K562 (cell line): ENCODE results near the gene DCST1. TPM values are rescaled to one million over a fixed set of nuclear protein-coding genes. Genes with fewer than 3 reads are reported as not detected.

Experiments used
- ATF7 ChIP-seq: fragments of 450-650 bp; IDR thresholded peaks from 2 replicates; pipeline ENCODE4 v1.7.1; 2014; ENCODE audit warnings: mild to moderate bottlenecking, moderate library complexity
- CBX8 ChIP-seq: fragments of 200-600 bp; sonication (generic); IDR thresholded peaks from 2 replicates; pipeline ENCODE4 v1.6.1; 2012; ENCODE audit warnings: borderline replicate concordance, mixed run types, low read depth, mild to moderate bottlenecking, moderate library complexity, mixed read lengths, low read length, control low read depth, inconsistent platforms; ENCODE audit not compliant: poor library complexity, severe bottlenecking; ENCODE audit errors: extremely low read depth
- EHMT2 ChIP-seq: fragments of 450-650 bp; IDR thresholded peaks from 2 replicates; pipeline ENCODE4 v1.6.1; 2018; ENCODE audit warnings: antibody characterized with exemption
- GMEB1 ChIP-seq: fragments of 250-450 bp; sonication (Bioruptor Pico); IDR thresholded peaks from 2 replicates; pipeline ENCODE4 v1.4.0; 2020; ENCODE audit warnings: mild to moderate bottlenecking
- HDAC1 ChIP-seq, 2 experiments: fragments of 450-650 bp; IDR thresholded peaks; 2 replicates each; pipeline ENCODE4 v1.6.1; 2016 to 2017; ENCODE audit warnings: inconsistent platforms in 1 of 2, mild to moderate bottlenecking in 1 of 2, moderate library complexity in 1 of 2
- HIVEP1 ChIP-seq: fragments of 250-450 bp; sonication (Bioruptor Pico); IDR thresholded peaks from 2 replicates; pipeline ENCODE4 v1.4.0; 2020; ENCODE audit warnings: mild to moderate bottlenecking
- HNRNPH1 ChIP-seq: fragments of 200-400 bp; formaldehyde crosslinking; optimal IDR thresholded peaks from 2 replicates; pipeline ENCODE3; 2017; ENCODE audit warnings: low read depth, mild to moderate bottlenecking, low read length, moderate library complexity
- ILF3 ChIP-seq: fragments of 450-650 bp; IDR thresholded peaks from 2 replicates; pipeline ENCODE4 v1.6.1; 2018; ENCODE audit warnings: antibody characterized with exemption, mild to moderate bottlenecking, moderate library complexity, borderline replicate concordance
- MED1 ChIP-seq: sonication (generic); formaldehyde crosslinking; IDR thresholded peaks from 2 replicates; pipeline ENCODE4 v1.8.1; 2023; ENCODE audit warnings: missing genetic modification reagents, borderline replicate concordance
- NUFIP1 ChIP-seq: fragments of 450-650 bp; IDR thresholded peaks from 2 replicates; pipeline ENCODE4 v1.6.1; 2018; ENCODE audit not compliant: partially characterized antibody
- POLR2AphosphoS5 ChIP-seq: IDR thresholded peaks from 2 replicates; pipeline ENCODE4 v1.6.1; 2011; ENCODE audit warnings: mild to moderate bottlenecking, low read depth, low read length, moderate library complexity; ENCODE audit not compliant: control insufficient read depth, insufficient read depth
- POLR2G ChIP-seq: fragments of 200-400 bp; formaldehyde crosslinking; IDR thresholded peaks from 2 replicates; pipeline ENCODE4 v1.6.1; 2017; ENCODE audit warnings: low read depth, mild to moderate bottlenecking, antibody characterized with exemption, low read length, moderate library complexity
- PYGO2 ChIP-seq: fragments of 450-650 bp; IDR thresholded peaks from 2 replicates; pipeline ENCODE4 v1.6.1; 2016; ENCODE audit warnings: mild to moderate bottlenecking, missing genetic modification characterization, moderate library complexity, missing compliant biosample characterization
- ZFPM2 ChIP-seq: fragments of 250-450 bp; sonication (Bioruptor Pico); IDR thresholded peaks from 2 replicates; pipeline ENCODE4 v1.5.1; 2022; ENCODE audit warnings: mild to moderate bottlenecking
- ZNF324 ChIP-seq: fragments of 250-450 bp; sonication (Bioruptor Pico); IDR thresholded peaks from 2 replicates; pipeline ENCODE4 v1.4.0; 2020; ENCODE audit warnings: mild to moderate bottlenecking
- ZNF444 ChIP-seq: fragments of 250-450 bp; sonication (Bioruptor Pico); IDR thresholded peaks from 2 replicates; pipeline ENCODE4 v1.4.0; 2020; ENCODE audit warnings: mild to moderate bottlenecking, moderate library complexity
- ZNF561 ChIP-seq: fragments of 450-650 bp; formaldehyde crosslinking; conservative IDR thresholded peaks from 2 replicates; pipeline ENCODE4 v1.4.0; 2020; ENCODE audit warnings: mild to moderate bottlenecking, moderate library complexity
- ZNF586 ChIP-seq: fragments of 450-650 bp; formaldehyde crosslinking; conservative IDR thresholded peaks from 2 replicates; pipeline ENCODE4 v1.4.0; 2020; ENCODE audit warnings: mild to moderate bottlenecking, moderate library complexity
- ZNF609 ChIP-seq: sonication (generic); formaldehyde crosslinking; IDR thresholded peaks from 2 replicates; pipeline ENCODE4 v1.8.1; 2023; ENCODE audit warnings: missing genetic modification reagents, mild to moderate bottlenecking, borderline replicate concordance
- polyA plus RNA-seq, 8 experiments: library from polyadenylated mRNA; depleted of rRNA in 4 of 8; stranded (reverse) in 5 of 8; unstranded in 3 of 8; fragments of >200 nt; fragmentation: Nextera tagmentation in 2 of 8; fragmentation: Illumina TruSeq in 1 of 8; extraction: Ambion mirVana in 2 of 8; extraction: Trizol in 1 of 8; gene quantifications; 2 replicates each; pipeline versions ENCODE4 v1.2.1 to v1.2.3, GENCODE V29; 2011 to 2014; ENCODE audit warnings: inconsistent platforms in 1 of 8, missing spikeins in 1 of 8
- total RNA-seq, 7 experiments: library from RNA; depleted of rRNA in 6 of 7; stranded (reverse); fragments of >200 nt in 6 of 7; fragmentation: Illumina TruSeq in 2 of 7; extraction: Trizol in 2 of 7; gene quantifications; 2 replicates each; pipeline versions ENCODE4 v1.2.1 to v1.2.3, GENCODE V29; 2011 to 2021; ENCODE audit warnings: low replicate concordance in 1 of 7
- TF ChIP-seq, protein P1 (sequence below): fragments of 250-450 bp; sonication (Bioruptor Pico); IDR thresholded peaks from 2 replicates; pipeline ENCODE4 v1.5.0; 2021

Gene DCST1
- total and polyA plus RNA-seq, 9 of the 15 experiments (the other 6 are each of a cell fraction or from before 2014, with no cell fraction given) = not detected

DNA sequence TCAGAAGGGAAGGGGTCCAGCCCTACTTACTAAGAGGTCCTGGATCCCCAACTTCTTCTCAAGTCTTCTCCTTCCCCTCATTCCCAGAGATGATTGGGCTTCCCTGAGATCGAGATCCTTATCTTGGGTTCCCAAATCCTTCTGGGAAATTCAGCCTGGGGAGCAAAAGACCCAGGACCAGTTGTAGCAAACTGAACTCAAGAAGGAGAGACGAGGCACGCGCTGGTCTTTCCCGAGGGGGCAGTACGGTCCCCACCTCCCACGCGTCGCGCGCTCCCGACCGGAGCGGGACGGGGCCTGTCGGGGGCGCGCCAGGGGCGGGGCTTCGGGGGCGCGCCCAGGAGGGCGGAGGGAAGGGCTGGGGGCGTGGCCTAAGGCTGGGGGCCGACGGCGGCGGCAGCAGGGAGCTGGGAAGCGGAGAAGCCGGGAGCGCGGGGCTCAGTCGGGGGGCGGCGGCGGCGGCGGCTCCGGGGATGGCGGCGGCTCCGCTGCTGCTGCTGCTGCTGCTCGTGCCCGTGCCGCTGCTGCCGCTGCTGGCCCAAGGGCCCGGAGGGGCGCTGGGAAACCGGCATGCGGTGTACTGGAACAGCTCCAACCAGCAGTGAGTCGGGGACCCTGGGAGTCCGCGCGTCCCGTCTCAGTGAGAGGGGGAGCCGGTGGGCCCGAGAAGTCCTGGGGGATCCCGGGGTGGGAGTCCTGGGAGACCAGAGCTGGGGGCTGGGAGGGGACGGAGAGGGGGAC is 45.0 kb downstream of the DCST1 start, which contains the start of gene EFNA3 (continued):
- TF ChIP-seq, protein P1, sequence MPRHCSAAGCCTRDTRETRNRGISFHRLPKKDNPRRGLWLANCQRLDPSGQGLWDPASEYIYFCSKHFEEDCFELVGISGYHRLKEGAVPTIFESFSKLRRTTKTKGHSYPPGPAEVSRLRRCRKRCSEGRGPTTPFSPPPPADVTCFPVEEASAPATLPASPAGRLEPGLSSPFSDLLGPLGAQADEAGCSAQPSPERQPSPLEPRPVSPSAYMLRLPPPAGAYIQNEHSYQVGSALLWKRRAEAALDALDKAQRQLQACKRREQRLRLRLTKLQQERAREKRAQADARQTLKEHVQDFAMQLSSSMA (CRISPR knock-in tag) = no peak
- TF ChIP-seq ILF3 = no peak
- no peak for TF ChIP-seq ZNF609 (CRISPR knock-in tag)
- no peak for TF ChIP-seq GMEB1 (CRISPR knock-in tag)
- no peak for TF ChIP-seq ZNF586 (CRISPR knock-in tag)
- no peak for TF ChIP-seq HNRNPH1
- TF ChIP-seq ZNF444 (CRISPR knock-in tag) = no peak
- peak; percentile 31; the same call in 1 of the 2 replicates for TF ChIP-seq POLR2AphosphoS5
- TF ChIP-seq ZNF324 (CRISPR knock-in tag) = no peak
- TF ChIP-seq PYGO2 = no peak
- TF ChIP-seq EHMT2 = no peak
- no peak for TF ChIP-seq NUFIP1
- no peak for TF ChIP-seq HDAC1 (IDR thresholded peaks at IDR 0.05)
- no peak for TF ChIP-seq CBX8
- TF ChIP-seq ZFPM2 = no peak
- TF ChIP-seq HIVEP1 = no peak
- peak; percentile 53 for TF ChIP-seq POLR2G
- no peak for TF ChIP-seq ATF7
- no peak for TF ChIP-seq ZNF561 (CRISPR knock-in tag)
- TF ChIP-seq MED1 = no peak
